GM12878 (cell line): ENCODE measurements around the gene EIF4ENIF1. TPM values are rescaled to one million over a fixed set of nuclear protein-coding genes. Genes with fewer than 3 reads are reported as not detected.

Experiments used
- ATAC-seq: fragments of 200-7000 bp; cut with Tn5 transposase; 3 replicates; pipeline ENCODE4 v1.9.1; 2020; ENCODE audit warnings: mild to moderate bottlenecking, moderate library complexity
- BruUV-seq: library from RNA; stranded (reverse); fragments of 400-500 nt; replicated peaks from 2 replicates; lab custom pipeline; 2021; lab: Mats Ljungman, UMichigan
- CTCF ChIA-PET: fragments of 300-600 bp; sonication (Branson Sonifier 250); formaldehyde crosslinking; extraction: SDS; loops from one replicate; lab custom pipeline; 2021; ENCODE audit warnings: inconsistent platforms; lab: Yijun Ruan, JAX
- POLR2A ChIA-PET: fragments of 350-600 bp; formaldehyde crosslinking; extraction: SDS; loops from one replicate; lab custom pipeline; 2021; ENCODE audit warnings: inconsistent platforms; lab: Charles Lee
- RAD21 ChIA-PET: fragments of 300-600 bp; sonication (Branson Sonifier 250); formaldehyde crosslinking; loops from one replicate; lab custom pipeline; 2023; ENCODE audit warnings: antibody characterized with exemption; ENCODE audit not compliant: unreplicated experiment; lab: Charles Lee
- SMC1A ChIA-PET: fragments of 300-600 bp; sonication (Branson Sonifier 250); formaldehyde crosslinking; loops from one replicate; lab custom pipeline; 2023; ENCODE audit not compliant: unreplicated experiment, uncharacterized antibody; lab: Charles Lee
- DNase-seq: peaks from one replicate; pipeline ENCODE4 v3.0.0-alpha.2; 2011; ENCODE audit warnings: low read depth, low spot score
- FAIRE-seq: peaks from 3 replicates; lab custom pipeline; 2011; peaks lifted over from hg19 to GRCh38; lab: Jason Lieb, UNC
- H2AFZ ChIP-seq: 2 replicates; pipeline ENCODE4 v1.6.0; 2011; ENCODE audit warnings: low read depth, low read length, control low read depth; ENCODE audit not compliant: control insufficient read depth
- H3K27ac ChIP-seq: 2 replicates; pipeline ENCODE4 v1.5.1; 2011; ENCODE audit warnings: control low read depth; ENCODE audit not compliant: control insufficient read depth, insufficient read depth
- H3K27me3 ChIP-seq, 2 experiments: replicated peaks in 1 of 2; 2 replicates each; pipeline versions ENCODE4 v1.6.0 to v1.6.1; 2011; ENCODE audit warnings: low read length in 1 of 2; ENCODE audit not compliant: control insufficient read depth in 2 of 2, insufficient read depth in 2 of 2
- H3K36me3 ChIP-seq, 2 experiments: 2 replicates each; pipeline ENCODE4 v1.5.1; 2011; ENCODE audit warnings: low read length in 1 of 2; ENCODE audit not compliant: control insufficient read depth in 2 of 2, insufficient read depth in 2 of 2
- H3K4me1 ChIP-seq: 2 replicates; pipeline ENCODE4 v1.6.1; 2011; ENCODE audit warnings: mild to moderate bottlenecking, low read length, moderate library complexity, mixed read lengths; ENCODE audit not compliant: control insufficient read depth, insufficient read depth
- H3K4me2 ChIP-seq: 2 replicates; pipeline ENCODE4 v1.6.0; 2011; ENCODE audit warnings: control low read depth; ENCODE audit not compliant: control insufficient read depth, insufficient read depth
- H3K4me3 ChIP-seq: fragments of 200-600 bp; sonication (generic); 2 replicates; pipeline ENCODE4 v1.5.1; 2016
- H3K79me2 ChIP-seq: 2 replicates; pipeline ENCODE4 v1.6.0; 2011; ENCODE audit warnings: low read length; ENCODE audit not compliant: control insufficient read depth, insufficient read depth
- H3K9ac ChIP-seq: 2 replicates; pipeline ENCODE4 v1.8.0; 2011; ENCODE audit warnings: low read length, control low read depth, mixed read lengths; ENCODE audit not compliant: control insufficient read depth, insufficient read depth
- H3K9me3 ChIP-seq: replicated peaks from 3 replicates; pipeline ENCODE4 v1.5.1; 2011; ENCODE audit warnings: mild to moderate bottlenecking, low read length; ENCODE audit not compliant: control insufficient read depth, insufficient read depth
- H4K20me1 ChIP-seq: 2 replicates; pipeline ENCODE4 v1.6.0; 2011; ENCODE audit not compliant: control insufficient read depth, insufficient read depth
- ATF2 ChIP-seq: IDR thresholded peaks from 2 replicates; pipeline ENCODE4 v1.6.1; 2012; ENCODE audit warnings: low read length, inconsistent platforms
- BCL11A ChIP-seq: IDR thresholded peaks from 2 replicates; pipeline ENCODE4 v1.6.1; 2011; ENCODE audit warnings: low read depth, low read length
- CREB1 ChIP-seq: IDR thresholded peaks from 2 replicates; pipeline ENCODE4 v1.6.1; 2012; ENCODE audit warnings: low read depth, mild to moderate bottlenecking, inconsistent platforms
- EZH2 ChIP-seq: IDR thresholded peaks from 2 replicates; pipeline ENCODE4 v1.6.1; 2012; ENCODE audit warnings: low read depth, mild to moderate bottlenecking, control low read depth, inconsistent platforms, low read length, borderline replicate concordance; ENCODE audit not compliant: control insufficient read depth
- GATAD2B ChIP-seq: fragments of 450-650 bp; conservative IDR thresholded peaks from 2 replicates; pipeline ENCODE4 v1.6.1; 2017; ENCODE audit warnings: low read depth, mild to moderate bottlenecking, moderate library complexity
- MXI1 ChIP-seq: fragments of 150-350 bp; IDR thresholded peaks from 2 replicates; pipeline ENCODE4 v1.6.1; 2011; ENCODE audit warnings: low read depth, mild to moderate bottlenecking, inconsistent platforms, low read length, improper control_type of control experiment
- MYB ChIP-seq: fragments of 150-350 bp; IDR thresholded peaks from 2 replicates; pipeline ENCODE4 v1.6.1; 2014; ENCODE audit warnings: mild to moderate bottlenecking, low read depth, low read length, borderline replicate concordance
- NR2F1 ChIP-seq: fragments of 450-650 bp; conservative IDR thresholded peaks from 2 replicates; pipeline ENCODE4 v1.6.1; 2017; ENCODE audit warnings: mild to moderate bottlenecking
- RAD51 ChIP-seq: fragments of 450-650 bp; IDR thresholded peaks from 2 replicates; pipeline ENCODE4 v1.6.1; 2016; ENCODE audit warnings: moderate library complexity, mild to moderate bottlenecking, inconsistent platforms
- RELA ChIP-seq: fragments of 450-650 bp; IDR thresholded peaks from 2 replicates; pipeline ENCODE4 v1.8.0; 2014; ENCODE audit warnings: borderline replicate concordance; ENCODE audit not compliant: partially characterized antibody
- REST ChIP-seq: IDR thresholded peaks from 2 replicates; pipeline ENCODE4 v1.6.1; 2012; ENCODE audit warnings: mild to moderate bottlenecking, low read depth, low read length
- SMC3 ChIP-seq: IDR thresholded peaks from 2 replicates; pipeline ENCODE4 v1.6.1; 2011; ENCODE audit warnings: low read length, improper control_type of control experiment, borderline replicate concordance
- ZNF207 ChIP-seq: fragments of 450-650 bp; IDR thresholded peaks from 2 replicates; pipeline ENCODE4 v1.6.1; 2014; ENCODE audit warnings: antibody characterized with exemption, mild to moderate bottlenecking, borderline replicate concordance
- ZNF592 ChIP-seq: fragments of 450-650 bp; IDR thresholded peaks from 2 replicates; pipeline ENCODE4 v1.6.1; 2017; ENCODE audit warnings: mild to moderate bottlenecking, moderate library complexity
- WGBS: methylation state at CpG from one replicate; pipeline ENCODE4 v1.1.6; 2016; ENCODE audit warnings: low lambda C conversion rate; ENCODE audit not compliant: insufficient replicate concordance, insufficient coverage; ENCODE audit errors: missing lambda C conversion rate; 5-methylcytosine and 5-hydroxymethylcytosine counted together
- in situ Hi-C: fragments of 300-500 bp; cut with MboI; formaldehyde crosslinking; loops from 9 replicates; pipeline ENCODE4 v1.14.3; 2018; ENCODE audit warnings: mixed read lengths
- intact Hi-C: fragments of 100-400 bp; cut with micrococcal nuclease; formaldehyde crosslinking; loops from one replicate; pipeline ENCODE4 v1.14.2; 2022; ENCODE audit not compliant: unreplicated experiment
- polyA plus RNA-seq, 11 experiments: library from polyadenylated mRNA; depleted of rRNA in 4 of 11; unstranded in 6 of 11; stranded (reverse) in 5 of 11; fragments of >200 nt; fragmentation: Nextera tagmentation in 4 of 11; fragmentation: Illumina TruSeq in 1 of 11; extraction: Ambion mirVana in 4 of 11; extraction: Trizol in 1 of 11; gene quantifications; 1 replicate in 1 of 11; 2 replicates in 10 of 11; pipeline versions ENCODE4 v1.2.1 to v1.2.3, GENCODE V29; 2011 to 2016; ENCODE audit warnings: inconsistent platforms in 2 of 11, missing spikeins in 2 of 11, low read depth in 1 of 11
- total RNA-seq, 4 experiments: library from RNA; depleted of rRNA in 3 of 4; stranded (reverse); fragments of >200 nt in 3 of 4; fragmentation: Illumina TruSeq in 1 of 4; extraction: Trizol in 1 of 4; gene quantifications; 2 replicates each; pipeline versions ENCODE4 v1.2.1 to v1.2.3, GENCODE V29; 2013 to 2021

EIF4ENIF1 gene
- total and polyA plus RNA-seq, 10 of the 15 experiments (the other 5 are each of a cell fraction or from before 2014, with no cell fraction given) = 4.4 to 43.7 (median 24.4) TPM

- SMC1A ChIA-PET = interaction anchor here (0.6 to 4.0 kb wide), 18 partner anchors 9 to 132 kb away, joined by 3 to 29 read pairs (median 4); partner anchors contain the start of gene SFI1
- H2AFZ ChIP-seq = peak overlapping the region; percentile 16
- BruUV-seq = no TSS peak
- ATAC-seq (peak; percentile 91), DNase-seq (peak; percentile 79), FAIRE-seq (peak; percentile 23)
- no peaks in the 10 kb centered on the region for H3K79me2 ChIP-seq
- in situ Hi-C loops = no loop called here
- RAD21 ChIA-PET = interaction anchor here (0.5 to 2.2 kb wide), 20 partner anchors 9 to 339 kb away, joined by 3 to 15 read pairs (median 4); partner anchors contain the start of genes PIK3IP1 and SFI1
- peak overlapping the region; percentile 5; the same call in 1 of the 2 replicates for H3K9ac ChIP-seq
- no peaks in the 10 kb centered on the region for H3K9me3 ChIP-seq
- no peak overlapping the region for H3K4me3 ChIP-seq
- H3K4me2 ChIP-seq = peak overlapping the region; percentile 60; the same call in 1 of the 2 replicates
- POLR2A ChIA-PET = interaction anchor here (0.8 to 6.8 kb wide), 9 partner anchors 10 to 324 kb away, joined by 3 to 82 read pairs (median 5); partner anchors contain the start of genes EIF4ENIF1 and SFI1
- intact Hi-C loops = loop anchor here (5.0 kb wide), 1 partner anchor 40 kb away; the partner anchor contains the start of gene SFI1
- no peaks in the 10 kb centered on the region for H4K20me1 ChIP-seq
- peak overlapping the region; percentile 87 for H3K27ac ChIP-seq
- no peaks in the 10 kb centered on the region for H3K27me3 ChIP-seq
- CTCF ChIA-PET = interaction anchor here (0.8 to 3.1 kb wide), 11 partner anchors 12 to 103 kb away, joined by 3 to 13 read pairs (median 6); partner anchors contain the start of gene EIF4ENIF1
- WGBS = 31% methylated on average over 8 of the region's 8 CpGs
- H3K36me3 ChIP-seq = peaks cover 2 to 16% of the 10 kb centered on the region in 2 experiments; a peak in 2 of 4 replicates
- peaks cover 34% of the 10 kb centered on the region for H3K4me1 ChIP-seq
- TF ChIP-seq SMC3 (0 out of 2 replicates have a peak, but pooled peaks have one; percentile 17), RELA (peak; percentile 22), ZNF592 (no peak), MXI1 (no peak), BCL11A (peak; percentile 46), MYB (peak; percentile 85; the same call in 1 of the 2 replicates), CREB1 (peak; percentile 87), GATAD2B (no peak; the same call in 1 of the 2 replicates), ZNF207 (no peak), EZH2 (no peak), RAD51 (no peak), NR2F1 (peak; percentile 65; the same call in 1 of the 2 replicates), REST (no peak), ATF2 (peak; percentile 78)
These were observed 47.4 kb upstream of the EIF4ENIF1 start for GRCh38 chr22:31537019-31537535.
